HEK293 (cell line): ENCODE data around the gene SAG.

Source experiments
- CTCF ChIA-PET: fragments of 350-600 bp; formaldehyde crosslinking; extraction: SDS; loops from one replicate; lab custom pipeline; 2021; ENCODE audit warnings: antibody characterized with exemption; lab: Yijun Ruan, JAX
- POLR2A ChIA-PET: fragments of 300-600 bp; formaldehyde crosslinking; extraction: SDS; loops from one replicate; lab custom pipeline; 2020; ENCODE audit warnings: antibody characterized with exemption, inconsistent platforms; lab: Yijun Ruan, JAX
- H3K27ac ChIP-seq: fragments of 200-500 bp; sonication (Bioruptor generic); 2 replicates; pipeline ENCODE4 v1.5.1; 2014; ENCODE audit warnings: low read depth, low read length, control low read depth, inconsistent platforms; ENCODE audit errors: extremely low read depth
- H3K36me3 ChIP-seq, 2 experiments: fragments of 200-500 bp in 1 of 2; sonication (Bioruptor generic) in 1 of 2; 1 replicate in 1 of 2; 2 replicates in 1 of 2; pipeline ENCODE4 v1.5.1; 2014 to 2017; ENCODE audit warnings: inconsistent platforms in 2 of 2, low read length in 2 of 2; ENCODE audit not compliant: control insufficient read depth in 2 of 2, insufficient read depth in 1 of 2
- H3K4me1 ChIP-seq: fragments of 200-500 bp; sonication (Bioruptor generic); 2 replicates; pipeline ENCODE4 v1.5.1; 2014; ENCODE audit warnings: mild to moderate bottlenecking, low read length, inconsistent platforms; ENCODE audit not compliant: control insufficient read depth, insufficient read depth
- H3K4me3 ChIP-seq: 2 replicates; pipeline ENCODE4 v1.5.1; 2011; ENCODE audit warnings: low read depth, mild to moderate bottlenecking, control low read depth, low read length, moderate library complexity
- H3K9me3 ChIP-seq: fragments of 200-500 bp; sonication (Bioruptor generic); 2 replicates; pipeline ENCODE4 v1.5.1; 2014; ENCODE audit warnings: low read depth, low read length, inconsistent platforms; ENCODE audit not compliant: control insufficient read depth, insufficient read depth
- ATF2 ChIP-seq: fragments of 450-650 bp; formaldehyde crosslinking; IDR thresholded peaks from 2 replicates; pipeline ENCODE4 v1.5.1; 2016; ENCODE audit warnings: missing biosample characterization, missing genetic modification characterization, low read depth
- BCL11B ChIP-seq: fragments of 450-650 bp; formaldehyde crosslinking; IDR thresholded peaks from 2 replicates; pipeline ENCODE4 v1.5.1; 2016; ENCODE audit warnings: low read depth, missing biosample characterization, missing genetic modification characterization
- FEZF1 ChIP-seq: fragments of 450-650 bp; formaldehyde crosslinking; IDR thresholded peaks from 2 replicates; pipeline ENCODE4 v1.5.1; 2016; ENCODE audit warnings: missing biosample characterization, missing genetic modification characterization
- GFI1B ChIP-seq: fragments of 450-650 bp; formaldehyde crosslinking; IDR thresholded peaks from 2 replicates; pipeline ENCODE4 v1.5.1; 2016; ENCODE audit warnings: missing biosample characterization, missing genetic modification characterization
- INSM2 ChIP-seq: fragments of 450-650 bp; formaldehyde crosslinking; IDR thresholded peaks from 2 replicates; pipeline ENCODE4 v1.5.1; 2016; ENCODE audit warnings: missing biosample characterization, missing genetic modification characterization
- KLF7 ChIP-seq: fragments of 450-650 bp; formaldehyde crosslinking; IDR thresholded peaks from 2 replicates; pipeline ENCODE4 v1.5.1; 2016; ENCODE audit warnings: missing biosample characterization, missing genetic modification characterization, borderline replicate concordance
- REPIN1 ChIP-seq: fragments of 450-650 bp; formaldehyde crosslinking; IDR thresholded peaks from 2 replicates; pipeline ENCODE4 v1.5.1; 2017; ENCODE audit warnings: missing biosample characterization, missing genetic modification characterization, low read depth
- SCRT2 ChIP-seq: fragments of 450-650 bp; formaldehyde crosslinking; IDR thresholded peaks from 2 replicates; pipeline ENCODE4 v1.5.1; 2016; ENCODE audit warnings: missing biosample characterization, missing genetic modification characterization
- ZFHX2 ChIP-seq: fragments of 450-650 bp; formaldehyde crosslinking; conservative IDR thresholded peaks from 2 replicates; pipeline ENCODE4 v1.5.1; 2016; ENCODE audit warnings: missing biosample characterization, missing genetic modification characterization
- ZIC2 ChIP-seq: fragments of 450-650 bp; formaldehyde crosslinking; IDR thresholded peaks from 2 replicates; pipeline ENCODE4 v1.5.1; 2016; ENCODE audit warnings: missing biosample characterization, missing genetic modification characterization
- ZNF132 ChIP-seq: fragments of 450-650 bp; formaldehyde crosslinking; IDR thresholded peaks from 2 replicates; pipeline ENCODE4 v1.5.1; 2017; ENCODE audit warnings: missing biosample characterization, missing genetic modification characterization, borderline replicate concordance
- ZNF155 ChIP-seq: fragments of 450-650 bp; formaldehyde crosslinking; IDR thresholded peaks from 2 replicates; pipeline ENCODE4 v1.5.1; 2016; ENCODE audit warnings: missing biosample characterization, missing genetic modification characterization
- ZNF202 ChIP-seq: fragments of 450-650 bp; formaldehyde crosslinking; IDR thresholded peaks from 2 replicates; pipeline ENCODE4 v1.5.1; 2016; ENCODE audit warnings: missing biosample characterization, missing genetic modification characterization, borderline replicate concordance
- ZNF214 ChIP-seq: fragments of 450-650 bp; formaldehyde crosslinking; IDR thresholded peaks from 2 replicates; pipeline ENCODE4 v1.5.1; 2017; ENCODE audit warnings: missing biosample characterization, mild to moderate bottlenecking, missing genetic modification characterization, borderline replicate concordance
- ZNF23 ChIP-seq: fragments of 450-650 bp; formaldehyde crosslinking; IDR thresholded peaks from 2 replicates; pipeline ENCODE4 v1.5.1; 2016; ENCODE audit warnings: missing biosample characterization, missing genetic modification characterization, borderline replicate concordance
- ZNF266 ChIP-seq: fragments of 450-650 bp; formaldehyde crosslinking; IDR thresholded peaks from 2 replicates; pipeline ENCODE4 v1.5.1; 2016; ENCODE audit warnings: missing biosample characterization, missing genetic modification characterization, low read depth
- ZNF280C ChIP-seq: fragments of 450-650 bp; formaldehyde crosslinking; IDR thresholded peaks from 2 replicates; pipeline ENCODE4 v1.5.1; 2016; ENCODE audit warnings: missing biosample characterization, missing genetic modification characterization
- ZNF350 ChIP-seq: fragments of 450-650 bp; formaldehyde crosslinking; IDR thresholded peaks from 2 replicates; pipeline ENCODE4 v1.5.0; 2017; ENCODE audit warnings: missing biosample characterization, mild to moderate bottlenecking, missing genetic modification characterization
- ZNF354C ChIP-seq: fragments of 450-650 bp; formaldehyde crosslinking; IDR thresholded peaks from 2 replicates; pipeline ENCODE4 v1.5.1; 2016; ENCODE audit warnings: missing biosample characterization, missing genetic modification characterization, low read depth, borderline replicate concordance
- ZNF404 ChIP-seq: fragments of 450-650 bp; formaldehyde crosslinking; IDR thresholded peaks from 2 replicates; pipeline ENCODE4 v1.5.1; 2017; ENCODE audit warnings: missing biosample characterization, missing genetic modification characterization
- ZNF473 ChIP-seq: fragments of 450-650 bp; formaldehyde crosslinking; IDR thresholded peaks from 2 replicates; pipeline ENCODE4 v1.5.1; 2017; ENCODE audit warnings: missing biosample characterization, missing genetic modification characterization
- ZNF561 ChIP-seq: fragments of 450-650 bp; IDR thresholded peaks from 2 replicates; pipeline ENCODE4 v1.5.1; 2018; ENCODE audit warnings: missing biosample characterization, missing genetic modification characterization, borderline replicate concordance
- ZNF580 ChIP-seq: fragments of 450-650 bp; formaldehyde crosslinking; IDR thresholded peaks from 2 replicates; pipeline ENCODE4 v1.5.1; 2016; ENCODE audit warnings: missing biosample characterization, missing genetic modification characterization
- ZNF645 ChIP-seq: fragments of 450-650 bp; formaldehyde crosslinking; IDR thresholded peaks from 2 replicates; pipeline ENCODE4; 2016; ENCODE audit warnings: missing biosample characterization, missing genetic modification characterization
- ZNF677 ChIP-seq: fragments of 450-650 bp; IDR thresholded peaks from 2 replicates; pipeline ENCODE4 v1.5.0; 2018; ENCODE audit warnings: missing biosample characterization, mild to moderate bottlenecking, missing genetic modification characterization, moderate library complexity
- ZNF837 ChIP-seq: fragments of 450-650 bp; formaldehyde crosslinking; IDR thresholded peaks from 2 replicates; pipeline ENCODE4 v1.5.1; 2016; ENCODE audit warnings: missing biosample characterization, missing genetic modification characterization
- ZSCAN30 ChIP-seq: fragments of 450-650 bp; IDR thresholded peaks from 2 replicates; pipeline ENCODE4 v1.5.1; 2018; ENCODE audit warnings: missing biosample characterization, mild to moderate bottlenecking, missing genetic modification characterization, moderate library complexity

SAG gene

GRCh38 chr2:233285921-233286320, 21.7 kb upstream of the SAG start:
- Histone ChIP-seq H3K4me1 (no peaks in the 10 kb centered on the region), H3K9me3 (no peaks in the 10 kb centered on the region), H3K4me3 (no peak overlapping the region), H3K36me3 (peaks cover 31 to 86% of the 10 kb centered on the region in 2 experiments), H3K27ac (no peak overlapping the region)
- ChIA-PET CTCF (interaction anchor here (0.7 kb wide), 1 partner anchor 12 kb away, joined by 3 read pairs; no protein-coding TSS in a partner anchor), POLR2A (interaction anchor here (0.6 to 0.7 kb wide), 3 partner anchors 54 to 809 kb away, joined by 3 to 4 read pairs (median 3); no protein-coding TSS in a partner anchor)
- TF ChIP-seq ZNF404 (tag by site-specific recombination): no peak
- no peak for TF ChIP-seq ZNF473
- TF ChIP-seq ZNF202 (tag by site-specific recombination): no peak
- TF ChIP-seq ZNF350 (tag by site-specific recombination): no peak
- TF ChIP-seq ZNF132 (tag by site-specific recombination): no peak
- no peak for TF ChIP-seq KLF7 (tag by site-specific recombination)
- TF ChIP-seq ZNF280C (tag by site-specific recombination): no peak
- no peak for TF ChIP-seq FEZF1
- TF ChIP-seq ZNF155: no peak
- no peak for TF ChIP-seq ZNF214 (tag by site-specific recombination)
- no peak for TF ChIP-seq ZNF837 (tag by site-specific recombination)
- TF ChIP-seq ZNF645 (tag by site-specific recombination): no peak

GRCh38 chr2:233287871-233288270, 19.7 kb upstream of the SAG start:
- CTCF ChIA-PET: no interaction called here
- no peaks in the 10 kb centered on the region for H3K4me1 ChIP-seq
- no peak for TF ChIP-seq ZNF354C (tag by site-specific recombination)
- TF ChIP-seq REPIN1 (tag by site-specific recombination): no peak
- no peak for TF ChIP-seq ZNF23 (tag by site-specific recombination)
- TF ChIP-seq, all 188 proteins: peak for 0
- Histone ChIP-seq H3K27ac (no peak overlapping the region), H3K36me3 (peaks cover 18 to 86% of the 10 kb centered on the region in 2 experiments), H3K9me3 (no peaks in the 10 kb centered on the region), H3K4me3 (no peak overlapping the region)
- POLR2A ChIA-PET: no interaction called here

GRCh38 chr2:233288663-233289062, 19.0 kb upstream of the SAG start:
- Histone ChIP-seq H3K4me1 (no peaks in the 10 kb centered on the region), H3K4me3 (no peak overlapping the region), H3K27ac (no peak overlapping the region), H3K36me3 (peaks cover 13 to 91% of the 10 kb centered on the region in 2 experiments; a peak in 2 of 3 replicates), H3K9me3 (no peaks in the 10 kb centered on the region)
- ChIA-PET POLR2A (no interaction called here), CTCF (no interaction called here)
- TF ChIP-seq ZNF266 (tag by site-specific recombination) (no peak), ZIC2 (tag by site-specific recombination) (no peak), ZFHX2 (no peak), ZNF677 (tag by site-specific recombination) (no peak), ZNF23 (tag by site-specific recombination) (no peak), ATF2 (tag by site-specific recombination) (no peak), GFI1B (tag by site-specific recombination) (no peak), ZNF561 (tag by site-specific recombination) (no peak), ZSCAN30 (tag by site-specific recombination) (no peak), SCRT2 (tag by site-specific recombination) (no peak), BCL11B (no peak), ZNF580 (tag by site-specific recombination) (no peak), INSM2 (tag by site-specific recombination) (no peak)
